WERI-Rb-1 (cell line): Measurements from ENCODE around the gene A4GNT.
"Not testable (repeated sequence)": the region's sequence is repeated elsewhere in the genome, so short reads cannot be mapped to it uniquely, and the experiment has no call there.

Experiments used
- DNase-seq: peaks from one replicate; pipeline ENCODE4 v3.0.0-alpha.2; 2020
- H3K27ac ChIP-seq: fragments of 250-450 bp; sonication (Bioruptor Pico); 2 replicates; pipeline ENCODE4 v1.5.1; 2020; ENCODE audit warnings: mild to moderate bottlenecking, moderate library complexity
- H3K27me3 ChIP-seq: fragments of 250-450 bp; sonication (Bioruptor Pico); 2 replicates; pipeline ENCODE4 v1.5.1; 2021; ENCODE audit warnings: mild to moderate bottlenecking, low read depth, moderate library complexity; ENCODE audit not compliant: insufficient read depth, severe bottlenecking
- H3K36me3 ChIP-seq: fragments of 250-450 bp; sonication (Bioruptor Pico); 2 replicates; pipeline ENCODE4 v1.5.1; 2020; ENCODE audit warnings: mild to moderate bottlenecking, moderate library complexity
- H3K4me3 ChIP-seq: 2 replicates; pipeline ENCODE4 v1.5.1; 2011; ENCODE audit warnings: low read depth, mild to moderate bottlenecking, control low read depth, low read length
- H3K9me3 ChIP-seq: fragments of 250-450 bp; sonication (Bioruptor Pico); 2 replicates; pipeline ENCODE4 v1.5.1; 2021; ENCODE audit warnings: mild to moderate bottlenecking, moderate library complexity; ENCODE audit not compliant: severe bottlenecking
- TF ChIP-seq, protein P1 (sequence below): IDR thresholded peaks from 2 replicates; pipeline ENCODE4 v1.5.1; 2011; ENCODE audit warnings: low read depth, mild to moderate bottlenecking, control low read depth, inconsistent platforms, low read length

A4GNT gene

DNA sequence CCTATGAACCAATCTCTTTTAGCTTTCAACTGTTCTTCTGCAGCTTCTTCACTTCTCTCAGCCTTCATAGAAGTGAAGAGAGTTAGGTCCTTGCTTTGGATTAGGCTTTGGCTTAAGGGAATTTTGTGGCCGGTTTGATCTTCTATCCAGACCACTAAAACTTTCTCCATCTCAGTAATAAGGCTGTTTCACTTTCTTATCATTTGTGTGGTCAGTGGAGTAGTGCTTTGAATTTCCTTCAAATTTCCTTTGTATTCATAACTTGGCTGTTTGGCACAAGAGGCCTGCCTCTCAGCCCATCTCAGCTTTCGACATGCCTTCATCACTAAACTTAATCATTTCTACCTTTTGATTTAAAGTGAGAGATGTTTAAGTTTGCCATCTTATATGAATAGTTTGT, 38.5 kb downstream of the A4GNT start:
- Histone ChIP-seq H3K27me3 (no peaks in the 10 kb centered on the region), H3K9me3 (no peaks in the 10 kb centered on the region), H3K4me3 (no peak overlapping the region), H3K36me3 (peaks cover 82% of the 10 kb centered on the region), H3K27ac (no peak overlapping the region)
- TF ChIP-seq, protein P1, sequence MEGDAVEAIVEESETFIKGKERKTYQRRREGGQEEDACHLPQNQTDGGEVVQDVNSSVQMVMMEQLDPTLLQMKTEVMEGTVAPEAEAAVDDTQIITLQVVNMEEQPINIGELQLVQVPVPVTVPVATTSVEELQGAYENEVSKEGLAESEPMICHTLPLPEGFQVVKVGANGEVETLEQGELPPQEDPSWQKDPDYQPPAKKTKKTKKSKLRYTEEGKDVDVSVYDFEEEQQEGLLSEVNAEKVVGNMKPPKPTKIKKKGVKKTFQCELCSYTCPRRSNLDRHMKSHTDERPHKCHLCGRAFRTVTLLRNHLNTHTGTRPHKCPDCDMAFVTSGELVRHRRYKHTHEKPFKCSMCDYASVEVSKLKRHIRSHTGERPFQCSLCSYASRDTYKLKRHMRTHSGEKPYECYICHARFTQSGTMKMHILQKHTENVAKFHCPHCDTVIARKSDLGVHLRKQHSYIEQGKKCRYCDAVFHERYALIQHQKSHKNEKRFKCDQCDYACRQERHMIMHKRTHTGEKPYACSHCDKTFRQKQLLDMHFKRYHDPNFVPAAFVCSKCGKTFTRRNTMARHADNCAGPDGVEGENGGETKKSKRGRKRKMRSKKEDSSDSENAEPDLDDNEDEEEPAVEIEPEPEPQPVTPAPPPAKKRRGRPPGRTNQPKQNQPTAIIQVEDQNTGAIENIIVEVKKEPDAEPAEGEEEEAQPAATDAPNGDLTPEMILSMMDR, result no peak
- DNase-seq, result no peak

DNA sequence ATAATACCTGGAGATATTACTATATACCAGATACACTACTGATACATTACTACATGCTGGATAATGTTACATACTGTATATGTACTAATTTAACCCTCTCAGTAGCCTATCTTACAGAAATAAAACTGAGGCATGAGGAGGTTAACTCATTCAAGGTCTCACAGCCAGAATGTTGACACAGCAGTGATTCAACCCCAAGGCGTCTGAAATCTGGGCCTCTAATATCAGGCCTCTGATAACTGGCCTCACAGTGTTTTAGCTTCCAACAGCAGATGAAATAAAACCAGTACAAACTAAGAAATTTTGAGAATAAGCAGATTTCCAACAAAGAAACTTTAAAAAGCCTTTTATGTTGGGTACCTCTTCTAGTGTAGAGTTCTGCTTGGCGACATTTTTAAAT, 40.2 kb downstream of the A4GNT start:
- H3K27ac ChIP-seq, result no peak overlapping the region
- TF ChIP-seq, protein P1, result no peak
- H3K9me3 ChIP-seq, result no peaks in the 10 kb centered on the region
- no peaks in the 10 kb centered on the region for H3K27me3 ChIP-seq
- H3K36me3 ChIP-seq, result peaks cover 82% of the 10 kb centered on the region
- no peak overlapping the region for H3K4me3 ChIP-seq
- DNase-seq, result no peak

DNA sequence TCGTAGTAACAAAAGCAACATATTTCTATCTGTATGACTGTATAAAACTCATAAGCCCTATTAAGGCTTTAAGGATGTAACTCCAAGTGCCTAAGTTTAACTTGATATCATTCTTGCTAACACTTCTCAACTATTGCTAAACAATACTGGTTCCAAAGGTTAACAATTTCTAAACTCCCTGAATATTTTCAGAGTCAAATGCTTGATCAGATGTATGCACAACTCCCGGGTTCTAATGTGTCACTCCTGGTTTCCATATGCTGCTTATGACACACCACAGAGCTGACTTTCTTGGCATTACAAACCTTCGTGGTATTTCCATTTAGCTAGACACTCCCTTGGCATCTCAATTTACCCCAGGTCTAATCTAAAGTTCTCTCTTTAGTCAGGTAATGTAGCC, 43.1 kb downstream of the A4GNT start:
- Histone ChIP-seq H3K27ac (no peak overlapping the region), H3K9me3 (no peaks in the 10 kb centered on the region), H3K4me3 (no peak overlapping the region), H3K27me3 (no peaks in the 10 kb centered on the region), H3K36me3 (peaks cover 80% of the 10 kb centered on the region)
- DNase-seq, result no peak
- TF ChIP-seq, protein P1, result no peak

DNA sequence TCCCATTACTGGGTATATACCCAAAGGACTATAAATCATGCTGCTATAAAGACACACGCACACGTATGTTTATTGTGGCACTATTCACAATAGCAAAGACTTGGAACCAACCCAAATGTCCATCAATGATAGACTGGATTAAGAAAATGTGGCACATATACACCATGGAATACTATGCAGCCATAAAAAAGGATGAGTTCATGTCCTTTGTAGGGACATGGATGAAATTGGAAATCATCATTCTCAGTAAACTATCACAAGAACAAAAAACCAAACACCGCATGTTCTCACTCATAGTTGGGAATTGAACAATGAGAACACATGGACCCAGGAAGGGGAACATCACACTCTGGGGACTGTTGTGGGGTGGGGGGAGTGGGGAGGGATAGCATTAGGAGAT, 46.4 kb downstream of the A4GNT start:
- not testable (repeated sequence) for H3K9me3 ChIP-seq, DNase-seq, H3K27me3 ChIP-seq, H3K27ac ChIP-seq, H3K4me3 ChIP-seq
- H3K36me3 ChIP-seq, result peaks cover 79% of the 10 kb centered on the region

DNA sequence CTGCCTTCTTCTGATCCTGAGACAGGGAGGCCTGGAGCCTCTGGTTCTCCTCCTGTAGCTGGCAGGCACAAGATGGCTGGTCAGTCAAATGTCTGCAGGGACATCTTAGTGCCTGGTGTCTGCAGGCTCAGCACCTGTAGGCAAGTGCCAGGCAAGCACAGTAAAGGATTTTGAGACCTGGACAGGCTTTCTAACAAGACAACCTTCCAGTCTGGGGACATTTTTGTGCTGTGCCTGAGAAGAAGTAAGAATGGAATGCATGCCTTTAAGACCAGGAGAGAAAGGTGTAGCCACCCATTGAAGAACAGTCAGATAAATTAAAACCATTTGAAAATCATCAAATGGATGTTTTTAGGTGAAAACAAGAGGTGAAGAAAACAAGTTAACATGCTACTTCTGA, 48.0 kb downstream of the A4GNT start:
- DNase-seq, result no peak
- Histone ChIP-seq H3K27ac (no peak overlapping the region), H3K27me3 (no peaks in the 10 kb centered on the region), H3K4me3 (no peak overlapping the region), H3K9me3 (no peaks in the 10 kb centered on the region), H3K36me3 (peaks cover 85% of the 10 kb centered on the region)
- TF ChIP-seq, protein P1, result no peak

DNA sequence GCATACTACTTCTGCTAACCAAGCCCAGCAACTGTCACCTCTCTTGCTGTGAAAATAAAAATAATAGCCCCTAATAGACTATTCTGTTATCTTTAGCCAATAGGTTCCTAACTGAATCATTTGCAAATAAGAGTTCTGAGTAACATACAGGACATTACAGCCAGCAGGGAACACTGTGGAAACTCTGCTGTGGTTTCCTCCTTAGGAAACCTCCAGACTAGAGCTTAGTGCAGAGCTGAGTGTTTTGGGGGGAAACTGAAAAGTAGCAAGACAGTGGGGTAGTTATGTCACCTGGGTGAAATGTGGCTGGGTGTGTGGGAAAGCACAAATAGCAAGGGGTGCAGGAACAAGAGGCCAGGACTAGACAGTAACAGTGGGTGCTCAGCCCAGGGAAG, 49.2 kb downstream of the A4GNT start:
- H3K36me3 ChIP-seq, result peaks cover 85% of the 10 kb centered on the region
- no peak for DNase-seq
- H3K27me3 ChIP-seq, result no peaks in the 10 kb centered on the region
- H3K4me3 ChIP-seq, result no peak overlapping the region
- H3K9me3 ChIP-seq, result no peaks in the 10 kb centered on the region
- TF ChIP-seq, protein P1, result no peak
- no peak overlapping the region for H3K27ac ChIP-seq
